ENCODE data around the gene LMNTD1.

The LMNTD1 gene

DNA sequence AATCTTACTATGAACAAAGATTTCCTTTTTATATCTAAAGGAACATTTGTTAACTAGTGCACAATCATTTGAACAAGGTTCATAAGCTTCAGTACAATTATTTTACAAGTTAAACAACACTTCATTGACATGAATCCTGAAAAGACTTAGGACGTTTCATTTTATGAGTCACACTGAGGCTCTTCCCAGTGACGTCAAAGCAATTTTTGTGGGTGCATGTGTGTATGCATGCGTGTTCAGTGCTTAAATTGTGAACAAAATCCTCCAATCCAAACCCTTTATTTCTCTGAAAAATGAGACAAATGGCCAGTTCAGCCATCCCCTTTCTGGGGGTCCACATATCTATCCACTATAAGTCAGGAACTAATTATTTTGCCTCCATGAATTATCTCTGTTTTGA lies 2.9 kb downstream of the LMNTD1 start:
- no peak for DNase-seq

DNA sequence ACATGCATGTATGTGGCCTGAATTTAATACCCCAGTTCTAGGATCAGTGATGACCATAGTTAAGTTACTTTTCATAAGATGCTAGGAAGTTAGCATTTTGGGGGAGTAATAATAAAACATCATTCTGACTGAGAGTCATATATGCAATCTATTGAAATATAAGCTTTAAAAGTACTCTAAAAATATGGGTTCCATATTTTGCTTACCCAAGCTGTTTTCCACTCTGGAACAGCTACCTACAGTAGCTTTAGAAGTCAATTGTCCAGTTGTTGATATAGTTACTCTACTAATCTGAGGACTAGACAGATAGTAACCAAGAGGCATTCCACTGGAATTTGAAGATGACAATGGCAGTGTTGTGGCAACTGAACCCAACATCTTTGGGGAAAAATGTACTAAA lies 4.0 kb downstream of the LMNTD1 start:
- DNase-seq = no peak

DNA sequence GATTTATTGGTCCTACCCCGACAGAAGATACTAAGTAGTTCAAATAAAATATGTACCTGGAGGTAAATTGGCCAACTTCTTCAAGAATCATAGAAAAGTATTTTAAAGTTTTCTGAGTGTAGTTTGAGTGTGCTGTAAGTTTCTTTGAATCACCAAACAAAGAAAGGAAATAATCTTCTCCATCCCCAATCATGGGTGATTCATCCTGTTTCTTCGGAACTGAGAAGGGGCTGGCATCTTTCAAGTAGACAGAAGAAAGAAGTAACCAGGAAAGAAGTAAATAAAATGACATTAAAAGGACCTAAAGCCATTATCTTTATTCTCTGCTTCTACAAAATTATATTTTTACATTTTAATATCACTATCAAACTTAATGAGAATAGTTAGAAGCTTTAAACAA lies 6.8 kb downstream of the LMNTD1 start:
- DNase-seq = no peak

DNA sequence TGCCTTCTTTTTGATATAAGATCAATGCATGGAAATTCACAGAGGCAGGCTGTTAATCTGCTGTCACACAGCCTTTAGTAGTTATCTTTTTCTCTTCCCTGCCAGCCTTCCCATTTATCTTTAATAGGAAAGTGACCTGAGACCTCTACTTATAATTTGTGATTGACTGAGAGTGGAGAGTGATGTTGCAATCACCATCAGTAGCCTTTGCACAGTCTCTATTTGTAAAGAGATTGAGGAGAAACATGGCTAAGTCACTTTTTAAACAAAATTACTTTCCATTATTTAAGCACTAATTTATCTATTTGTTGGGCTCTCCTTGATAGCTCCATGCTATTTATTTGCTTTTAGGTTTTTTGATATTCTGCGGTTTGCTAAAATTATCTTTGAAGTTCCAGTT lies 19.9 kb downstream of the LMNTD1 start:
- DNase-seq = no peak

DNA sequence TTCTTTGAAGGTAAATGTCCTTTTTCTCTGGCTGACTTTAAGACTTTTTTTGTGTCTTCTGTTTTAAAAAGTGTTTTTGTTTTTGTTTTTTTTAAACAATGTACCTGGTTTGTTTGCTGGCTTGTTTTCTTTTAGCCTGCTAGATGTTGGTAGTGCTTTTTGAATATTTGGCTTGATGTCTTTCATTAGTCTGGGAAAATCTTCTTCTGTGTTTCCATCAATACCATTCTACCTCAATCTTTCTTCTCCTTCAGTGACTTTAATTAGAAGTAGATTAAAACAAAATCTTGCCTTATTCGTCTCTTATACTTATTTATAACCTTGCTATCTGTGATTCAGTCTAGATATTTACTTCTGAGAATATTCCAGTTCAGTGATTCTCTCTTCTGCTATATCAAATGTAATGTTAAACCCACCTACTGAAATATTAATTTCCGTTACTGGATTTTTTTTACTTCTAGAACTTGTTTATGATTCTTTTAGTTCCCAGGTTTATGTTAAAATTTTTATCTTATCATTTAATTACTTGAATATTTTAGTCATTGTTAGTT lies 21.5 kb downstream of the LMNTD1 start:
- no peak for DNase-seq

DNA sequence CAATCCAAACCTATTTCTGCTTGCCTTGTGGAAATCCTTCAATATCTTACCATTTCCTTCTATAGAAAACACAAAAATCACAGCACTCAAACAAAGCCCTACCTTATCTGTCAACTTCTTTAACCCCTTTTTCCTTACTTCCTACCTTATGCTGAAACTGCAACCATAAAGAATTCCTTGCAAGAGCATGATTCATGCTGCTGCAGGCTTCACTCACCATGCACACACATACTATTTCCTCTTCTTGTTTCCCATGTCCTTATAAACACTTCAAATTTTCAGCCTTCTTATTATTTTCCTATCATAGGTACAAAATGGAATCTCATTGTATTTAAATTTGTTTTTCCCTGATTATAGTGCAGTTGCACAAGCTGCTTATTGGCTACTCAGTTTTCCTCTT lies 23.3 kb downstream of the LMNTD1 start:
- no peak for DNase-seq

DNA sequence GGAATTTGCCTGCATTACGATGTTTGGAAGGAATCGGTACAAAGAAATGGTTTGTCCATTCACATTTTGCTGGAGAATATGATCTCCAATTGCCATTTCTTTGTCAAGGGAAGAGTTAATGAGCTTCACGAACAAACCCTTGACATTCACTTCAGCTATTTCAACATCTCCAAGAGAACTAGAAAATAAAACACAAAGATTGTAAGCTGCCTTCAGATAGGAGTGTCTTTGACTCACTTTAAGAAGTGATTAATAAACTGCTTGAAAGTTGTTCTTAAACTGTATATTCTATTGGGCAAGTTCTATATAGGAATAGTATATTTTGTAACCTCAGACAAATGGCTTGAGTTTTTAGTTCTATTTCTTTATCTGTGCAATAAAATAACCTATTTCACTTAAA lies 26.3 kb downstream of the LMNTD1 start:
- DNase-seq = no peak

DNA sequence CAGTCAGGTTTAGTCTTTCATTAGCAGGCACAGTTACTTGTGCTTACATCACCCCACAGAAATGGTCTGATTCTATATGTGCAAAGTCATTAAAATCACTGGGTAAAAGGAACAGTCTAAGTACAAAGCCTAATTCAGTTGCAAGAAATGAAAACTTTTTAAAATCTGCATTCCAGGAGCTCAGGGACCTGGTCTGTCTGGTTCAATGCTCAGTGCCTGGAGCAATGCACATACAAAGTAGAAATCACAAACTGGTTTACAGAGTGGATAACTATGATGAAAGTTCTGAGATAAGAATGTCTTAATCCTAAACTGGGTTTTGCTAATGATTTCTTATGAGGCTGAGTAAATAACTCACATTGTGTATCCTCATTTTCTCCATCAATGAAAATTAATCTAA lies 28.7 kb downstream of the LMNTD1 start:
- DNase-seq = no peak

DNA sequence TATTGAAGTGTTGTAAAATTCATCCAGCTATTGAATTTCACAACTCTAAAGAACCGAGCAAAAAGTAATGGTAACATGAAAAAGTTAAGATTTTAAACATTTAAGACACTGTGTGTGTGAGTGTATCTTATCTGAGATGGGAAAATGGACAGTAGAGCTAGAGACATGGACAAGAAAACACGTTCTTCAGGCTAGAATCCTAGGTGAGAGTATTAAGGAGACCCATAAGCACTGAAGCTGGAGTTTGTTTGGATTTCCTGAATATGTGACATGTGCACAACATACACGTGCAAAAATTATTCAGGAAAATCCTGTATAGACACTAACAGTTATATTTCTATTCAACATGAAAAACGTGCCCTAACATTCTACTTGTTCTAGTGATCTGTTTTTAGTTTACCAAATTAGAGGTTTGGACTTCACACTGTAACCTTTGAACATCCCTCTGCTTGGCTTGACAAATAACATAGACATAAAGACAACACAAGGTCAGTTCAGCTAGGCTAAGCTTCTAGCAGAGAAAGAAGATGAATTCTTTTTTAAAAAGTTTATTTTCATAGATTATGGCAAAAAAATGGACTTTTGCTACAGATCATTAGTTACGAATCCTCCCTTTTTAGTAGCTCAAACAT lies 31.3 kb downstream of the LMNTD1 start:
- no peak for DNase-seq

DNA sequence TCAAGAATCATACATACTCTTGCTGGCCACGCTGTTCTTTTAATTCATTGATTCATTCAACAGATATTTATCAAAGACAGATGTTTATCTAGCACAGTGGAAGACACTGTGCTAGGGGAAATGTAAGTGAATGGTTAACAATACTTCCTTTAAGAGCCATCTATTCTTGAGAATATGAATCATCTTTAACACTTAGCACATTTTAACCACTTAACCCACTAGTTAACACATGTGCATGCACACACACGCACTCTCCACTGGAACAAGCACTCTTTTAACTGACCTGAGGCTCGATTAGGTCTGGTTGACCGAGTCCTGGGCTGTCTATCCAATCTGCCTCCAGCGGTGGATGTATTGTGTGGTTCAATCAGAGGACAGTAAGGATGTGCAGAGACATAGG lies 34.6 kb downstream of the LMNTD1 start:
- DNase-seq = no peak

DNA sequence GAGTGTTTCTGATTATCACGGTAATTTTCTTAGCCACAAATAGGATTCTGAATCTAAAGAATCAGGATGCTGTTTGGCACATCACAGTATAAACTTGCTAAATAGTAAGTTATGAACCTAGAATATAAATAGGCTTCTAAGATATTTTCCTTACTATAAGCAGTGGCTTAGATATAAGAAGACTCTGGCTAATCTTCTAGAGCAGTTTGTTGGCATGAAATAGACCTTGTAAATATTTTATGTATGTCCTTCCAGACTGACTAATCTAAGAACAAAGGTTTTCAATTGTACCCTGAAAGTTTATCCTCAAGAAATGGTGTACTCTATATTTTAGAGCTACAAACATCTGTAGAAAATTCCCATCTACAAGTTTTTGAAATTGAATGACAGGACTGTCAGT lies 48.3 kb downstream of the LMNTD1 start:
- DNase-seq = no peak

DNA sequence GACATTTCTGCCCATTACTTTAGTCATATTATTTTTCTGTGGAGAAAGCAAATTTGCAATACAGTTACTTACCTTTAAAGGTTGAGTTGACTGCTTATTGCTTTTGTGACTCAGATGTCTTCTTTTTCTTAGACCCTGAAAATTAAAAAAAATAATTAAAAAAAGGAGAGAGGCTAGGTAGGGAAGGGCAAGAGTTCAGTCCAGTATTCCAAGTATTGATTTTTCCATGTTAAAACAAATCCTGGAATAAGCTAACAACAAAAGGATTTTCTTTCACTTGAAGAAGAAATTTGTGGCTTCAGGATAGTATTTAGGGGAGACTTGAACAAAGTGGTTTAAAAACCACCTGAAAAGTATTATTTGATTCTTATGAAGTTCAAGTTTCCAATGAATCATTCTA lies 49.4 kb downstream of the LMNTD1 start:
- no peak for DNase-seq

DNA sequence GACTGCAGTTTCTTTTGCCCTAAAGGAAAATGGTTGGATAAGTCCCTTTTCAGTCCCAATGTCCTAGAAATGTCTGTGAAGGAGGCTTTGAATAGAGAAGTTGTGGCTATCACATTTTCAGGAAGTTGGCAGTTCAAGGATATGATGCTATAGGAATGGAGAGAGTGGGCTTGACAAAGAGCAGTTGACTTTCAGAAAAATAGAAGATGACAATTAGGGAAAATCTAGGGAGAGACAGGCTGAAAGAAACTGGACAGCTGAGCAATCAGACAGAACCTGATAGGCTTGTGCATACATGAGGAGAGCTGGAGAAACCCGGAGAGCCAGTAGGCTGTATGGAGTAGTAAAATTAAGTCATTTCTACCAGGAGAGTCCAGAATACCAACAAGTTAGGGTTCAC lies 50.5 kb downstream of the LMNTD1 start:
- DNase-seq = no peak

DNA sequence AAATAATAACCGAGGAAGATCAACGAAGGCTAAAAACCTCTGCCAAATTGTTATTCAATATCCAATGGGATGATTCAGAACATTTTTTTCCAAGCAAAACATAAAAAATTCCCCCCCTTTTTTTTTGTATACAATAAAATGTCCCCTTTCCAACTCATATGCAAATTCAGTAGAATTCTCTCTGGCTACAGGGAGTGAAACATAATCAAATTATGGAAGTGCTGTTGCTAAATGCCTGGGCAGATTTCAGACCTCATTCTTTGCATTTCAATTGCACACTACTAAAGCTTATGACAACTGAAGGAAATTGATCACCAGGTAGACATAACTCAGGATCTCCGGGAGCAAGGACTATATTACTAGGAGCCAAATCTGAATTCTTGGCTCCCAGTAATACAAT lies 51.0 kb downstream of the LMNTD1 start:
- DNase-seq = no peak

DNA sequence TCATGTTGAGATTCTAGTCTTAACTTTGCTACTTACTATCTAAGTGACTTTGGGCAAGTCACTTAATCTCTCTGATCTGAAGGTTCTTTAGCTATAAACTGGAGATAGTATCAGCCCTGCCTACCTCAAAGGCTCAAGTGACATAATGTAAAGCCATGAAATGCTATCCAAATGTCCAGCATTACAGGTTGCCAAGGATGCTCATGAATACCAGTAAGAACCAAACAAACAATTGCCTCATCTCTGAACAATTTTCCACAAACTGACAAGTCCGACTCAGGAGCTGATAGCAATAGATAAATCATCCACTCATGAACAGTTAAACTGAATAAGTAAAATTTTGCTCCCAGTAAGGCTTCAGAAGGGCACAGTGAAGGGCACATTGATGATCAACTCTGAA lies 51.5 kb downstream of the LMNTD1 start:
- DNase-seq = no peak

DNA sequence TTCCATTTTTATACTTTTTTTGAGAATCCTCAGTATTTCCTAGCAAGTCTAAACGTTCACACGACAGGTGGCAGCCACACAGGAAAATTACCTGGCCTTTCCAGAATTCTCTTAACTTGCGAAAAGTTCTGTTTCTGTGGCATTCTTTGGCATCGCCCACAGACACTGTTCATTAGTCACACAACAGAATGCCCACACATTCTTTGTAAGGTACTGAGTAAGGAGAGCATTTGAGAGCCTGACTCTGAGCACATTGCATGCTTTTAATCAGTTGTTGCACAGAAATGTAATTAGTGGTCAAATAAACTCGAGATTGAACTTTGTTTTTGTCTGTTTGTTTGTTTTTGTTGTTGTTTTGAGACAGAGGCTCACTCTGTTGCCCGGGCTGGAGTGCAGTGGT lies 52.4 kb downstream of the LMNTD1 start:
- no peak for DNase-seq

DNA sequence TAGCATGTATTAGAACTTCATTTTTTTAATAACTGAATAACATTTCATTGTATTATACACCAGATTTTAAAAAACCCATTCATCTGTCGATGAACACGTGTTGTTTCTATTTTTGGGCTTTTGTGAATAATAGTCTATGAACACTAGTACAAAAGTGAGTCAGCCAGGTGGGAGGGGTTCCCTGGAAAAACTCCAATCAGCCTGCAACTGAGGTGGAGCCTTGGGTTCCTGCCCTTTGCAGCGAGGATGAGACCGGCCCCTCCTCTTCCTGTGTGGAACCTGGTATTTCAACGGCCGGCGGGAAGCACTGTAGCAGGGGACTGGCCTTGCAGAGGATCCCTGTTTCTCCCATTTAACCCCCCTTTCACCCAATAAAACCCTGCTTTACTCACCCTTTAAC lies 56.1 kb downstream of the LMNTD1 start:
- DNase-seq = no peak

DNA sequence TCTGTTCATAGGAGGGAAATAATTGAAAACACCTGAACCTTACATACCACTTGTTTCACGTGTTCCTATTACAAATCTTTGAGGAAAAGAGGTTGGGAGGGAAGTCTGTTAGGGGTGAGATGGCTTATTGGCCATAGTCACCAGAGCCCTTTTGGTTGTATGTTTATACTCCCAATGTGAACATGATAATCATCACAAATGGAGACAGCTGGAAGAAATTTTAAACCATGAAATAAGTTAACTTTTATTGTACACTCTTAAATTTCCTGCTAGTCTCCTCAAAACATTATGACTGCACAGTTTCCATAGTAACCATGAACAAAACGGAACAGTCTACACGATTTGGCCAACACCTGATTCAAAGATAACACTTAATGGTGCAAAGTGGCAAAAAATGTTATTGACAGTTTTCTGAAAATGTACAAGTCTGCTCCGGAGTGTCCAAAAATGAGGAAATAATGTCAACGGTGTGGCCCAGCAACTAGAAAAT lies 56.9 kb downstream of the LMNTD1 start:
- no peak for DNase-seq

DNA sequence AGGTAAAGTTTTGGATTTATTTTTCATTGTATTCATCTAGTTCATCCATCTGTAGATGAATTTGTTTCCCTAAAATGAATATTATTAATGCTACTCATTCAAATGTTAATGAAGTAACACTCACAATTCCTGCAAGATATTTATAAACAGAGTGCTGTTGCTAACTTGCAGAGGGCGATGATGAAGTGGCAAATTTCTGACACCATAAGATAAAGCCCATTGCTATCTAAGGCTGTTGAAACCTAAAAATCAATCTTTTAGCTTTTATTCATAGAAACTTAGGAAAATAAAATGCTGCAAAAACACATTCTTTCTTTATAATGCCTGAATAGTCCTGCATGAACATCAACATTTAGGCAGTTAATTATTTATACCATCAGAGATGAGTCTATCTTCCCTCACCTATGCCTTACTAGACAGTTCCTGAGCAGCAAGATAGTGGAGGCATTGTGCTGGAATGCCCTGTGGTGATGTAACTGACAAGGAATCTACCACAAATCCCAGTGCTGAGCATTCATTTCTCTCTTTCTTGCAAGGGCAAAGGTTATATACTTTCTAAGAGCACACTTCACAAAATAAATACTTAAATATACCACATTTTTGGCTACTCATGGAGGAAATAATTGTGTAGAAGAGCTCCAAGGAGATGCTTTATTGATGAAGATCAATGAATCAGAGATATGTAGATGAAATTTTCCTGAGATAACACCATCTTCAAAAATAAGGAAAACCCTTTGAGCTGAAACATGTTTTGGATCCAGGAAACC lies 57.6 kb downstream of the LMNTD1 start:
- DNase-seq = no peak

DNA sequence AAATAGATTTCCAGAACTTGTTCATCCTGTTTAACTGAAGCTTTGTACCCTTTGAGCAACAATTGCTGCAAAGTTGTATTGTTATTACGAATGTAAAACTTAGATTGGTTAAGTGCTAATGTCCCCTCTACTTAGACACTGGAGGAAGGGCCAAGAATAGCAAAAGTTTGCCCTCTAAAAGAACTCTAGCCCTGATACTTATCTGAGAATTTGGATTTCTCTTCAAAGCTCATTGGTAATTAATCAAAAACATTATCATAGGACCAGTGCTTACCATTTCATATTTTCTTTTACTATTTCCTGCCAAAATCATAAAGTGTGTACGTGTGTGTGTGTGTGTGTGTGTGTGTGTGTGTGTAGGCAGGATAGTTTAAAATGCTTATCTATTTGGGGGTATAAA lies 58.2 kb downstream of the LMNTD1 start:
- no peak for DNase-seq

DNA sequence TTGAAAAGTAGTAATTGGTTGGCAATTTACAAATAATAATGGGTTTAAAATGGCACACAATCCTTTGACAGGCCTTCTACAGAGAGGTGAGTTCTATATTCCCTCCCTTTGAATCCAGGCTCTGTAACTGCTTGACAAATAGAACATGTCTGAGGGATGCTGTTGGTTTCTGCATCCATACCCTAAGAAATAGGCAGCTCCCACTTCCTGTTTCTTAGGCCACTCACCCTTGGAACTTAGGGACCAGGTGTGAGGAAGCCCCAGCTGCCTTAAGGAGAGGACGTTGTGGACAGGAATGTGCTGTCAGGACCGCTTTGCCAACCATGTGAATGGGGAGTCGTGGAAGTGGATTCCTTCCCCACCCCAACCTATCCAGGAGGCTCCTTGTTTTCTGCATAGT lies 59.4 kb downstream of the LMNTD1 start:
- DNase-seq = no peak

DNA sequence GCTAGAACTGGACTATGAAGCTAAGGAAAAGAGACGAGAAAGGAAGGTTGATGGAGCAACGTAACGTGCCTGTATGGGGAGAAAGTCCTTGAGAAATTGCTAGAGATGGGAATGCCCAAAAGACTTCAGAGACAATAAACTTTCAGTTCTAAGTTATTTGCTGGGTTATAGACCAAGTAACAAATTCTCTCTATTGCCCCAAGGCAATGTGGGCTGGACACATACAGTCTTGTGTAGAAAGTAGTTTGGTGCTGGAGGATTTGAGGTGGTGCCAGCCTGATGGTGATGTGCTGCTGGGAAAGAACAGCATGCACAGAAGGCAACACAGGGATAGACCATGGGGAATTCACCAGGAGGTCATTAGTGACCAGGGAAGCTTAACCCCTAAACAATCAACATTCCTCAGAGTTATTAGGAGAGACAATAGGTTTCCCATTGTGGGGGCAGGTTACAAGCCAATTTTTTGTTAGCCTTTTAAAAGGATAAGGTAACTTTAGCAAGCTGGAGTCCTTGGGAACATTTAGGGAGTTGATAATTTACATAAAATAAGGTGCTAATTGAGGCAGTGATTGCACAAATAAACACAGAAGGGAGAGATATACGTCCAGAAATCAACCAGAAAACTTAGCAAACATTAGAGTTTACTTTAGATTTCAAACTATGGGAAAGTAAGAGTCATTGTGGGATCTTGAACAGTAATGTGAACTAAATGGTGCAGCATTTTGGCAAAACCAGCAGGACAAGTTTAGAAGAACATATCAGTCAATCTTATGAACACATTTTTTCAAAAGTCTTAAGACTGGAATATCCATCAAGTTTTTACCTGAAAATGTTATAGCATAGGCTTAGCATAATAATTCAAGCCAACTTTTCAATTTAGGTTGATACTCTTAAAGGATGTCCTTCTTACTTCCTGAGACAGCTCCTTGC lies 61.4 kb downstream of the LMNTD1 start:
- DNase-seq = no peak

Data from activated T-cell treated with anti-CD3 and anti-CD28 coated beads for 4 hours (primary cell).